Measurements from ENCODE around the gene DDN. TPM values are rescaled to one million over a fixed set of nuclear protein-coding genes. Genes with fewer than 3 reads are reported as not detected.

Gene DDN
- total and polyA plus RNA-seq, 9 of the 15 experiments (the other 6 are each of a cell fraction or from before 2014, with no cell fraction given) = 0.03 to 3.6 (median 1.6) TPM

DNA sequence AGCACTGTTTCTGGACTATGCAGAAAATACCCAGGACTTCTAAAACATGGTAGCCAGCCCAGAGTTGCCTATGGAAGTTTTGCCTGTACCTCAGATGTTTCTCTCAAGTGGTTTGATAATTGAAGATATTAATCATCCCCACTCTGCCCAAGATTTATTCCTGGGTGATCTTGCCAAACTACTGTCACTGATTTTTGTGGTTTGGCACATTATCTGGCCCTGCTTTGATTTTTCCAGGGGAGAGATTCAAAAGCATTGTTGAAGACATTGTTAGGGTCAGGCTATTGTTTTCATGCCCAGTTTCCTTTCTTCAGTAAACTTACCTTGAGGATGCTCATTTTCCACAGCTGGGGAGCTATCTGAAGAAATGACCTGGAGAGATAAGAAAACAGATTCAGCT lies 13.6 kb upstream of the DDN start:
- H3K36me3 ChIP-seq (ENCODE audit: control insufficient read depth, insufficient read depth, low read length) = peaks cover 36% of the 10 kb centered on the region
- no peaks in the 10 kb centered on the region for H3K9me1 ChIP-seq (ENCODE audit: control insufficient read depth, insufficient read depth, low read length)
- no peak overlapping the region for H3K4me3 ChIP-seq
- DNase-seq (ENCODE audit: extremely low read depth in 1 of 4, low spot score in 3 of 4) (no peak), ATAC-seq (no peak), FAIRE-seq (no peak)
- BruUV-seq (replicated peaks) = no TSS peak
- intact Hi-C loops (cut with micrococcal nuclease) = no loop called here
- 0 out of 2 replicates have a peak, but pooled peaks cover 3% of the 10 kb centered on the region for H4K20me1 ChIP-seq (replicated peaks; ENCODE audit: control insufficient read depth, insufficient read depth, low read length)
- no peak overlapping the region for H3K4me2 ChIP-seq (ENCODE audit: insufficient read depth, low read length)
- H3K9ac ChIP-seq (ENCODE audit: insufficient read depth in 1 of 2, low read depth in 2 of 2, low read length in 2 of 2) = no peak overlapping the region
- in situ Hi-C loops (cut with MboI) = no loop called here
- ChIA-PET POLR2A (interaction anchor here (0.7 to 4.1 kb wide), 2 partner anchors 12 to 366 kb away, joined by 3 to 17 read pairs; no protein-coding TSS in a partner anchor), CTCF (ENCODE audit: low intra/inter-chr PET ratio) (no interaction called here)
- no peak overlapping the region for H2AFZ ChIP-seq (ENCODE audit: low read depth, low read length)
- H3K9me3 ChIP-seq (replicated peaks; ENCODE audit: control insufficient read depth, insufficient read depth, low read depth, low read length) = no peaks in the 10 kb centered on the region
- H3K4me1 ChIP-seq (replicated peaks in 1 of 2; ENCODE audit: control insufficient read depth in 2 of 2, insufficient read depth in 2 of 2, low read length in 2 of 2) = peaks cover 17 to 28% of the 10 kb centered on the region in 2 experiments; a peak in 4 of 5 replicates
- H3K27ac ChIP-seq (ENCODE audit: extremely low read depth, low read depth, low read length) = no peak overlapping the region
- H3K27me3 ChIP-seq (ENCODE audit: control insufficient read depth in 2 of 2, insufficient read depth in 2 of 2, low read length in 2 of 2) = no peaks in the 10 kb centered on the region
- H3K79me2 ChIP-seq (ENCODE audit: control insufficient read depth, insufficient read depth, low read length) = peaks cover 23% of the 10 kb centered on the region
- TF ChIP-seq GABPB1 (CRISPR knock-in tag; IDR thresholded peaks at IDR 0.05) = no peak
- TF ChIP-seq ZNF282 (CRISPR knock-in tag; IDR thresholded peaks at IDR 0.05) = no peak
- TF ChIP-seq ATF6 (CRISPR knock-in tag; IDR thresholded peaks at IDR 0.05) = no peak
- TF ChIP-seq, protein P1, sequence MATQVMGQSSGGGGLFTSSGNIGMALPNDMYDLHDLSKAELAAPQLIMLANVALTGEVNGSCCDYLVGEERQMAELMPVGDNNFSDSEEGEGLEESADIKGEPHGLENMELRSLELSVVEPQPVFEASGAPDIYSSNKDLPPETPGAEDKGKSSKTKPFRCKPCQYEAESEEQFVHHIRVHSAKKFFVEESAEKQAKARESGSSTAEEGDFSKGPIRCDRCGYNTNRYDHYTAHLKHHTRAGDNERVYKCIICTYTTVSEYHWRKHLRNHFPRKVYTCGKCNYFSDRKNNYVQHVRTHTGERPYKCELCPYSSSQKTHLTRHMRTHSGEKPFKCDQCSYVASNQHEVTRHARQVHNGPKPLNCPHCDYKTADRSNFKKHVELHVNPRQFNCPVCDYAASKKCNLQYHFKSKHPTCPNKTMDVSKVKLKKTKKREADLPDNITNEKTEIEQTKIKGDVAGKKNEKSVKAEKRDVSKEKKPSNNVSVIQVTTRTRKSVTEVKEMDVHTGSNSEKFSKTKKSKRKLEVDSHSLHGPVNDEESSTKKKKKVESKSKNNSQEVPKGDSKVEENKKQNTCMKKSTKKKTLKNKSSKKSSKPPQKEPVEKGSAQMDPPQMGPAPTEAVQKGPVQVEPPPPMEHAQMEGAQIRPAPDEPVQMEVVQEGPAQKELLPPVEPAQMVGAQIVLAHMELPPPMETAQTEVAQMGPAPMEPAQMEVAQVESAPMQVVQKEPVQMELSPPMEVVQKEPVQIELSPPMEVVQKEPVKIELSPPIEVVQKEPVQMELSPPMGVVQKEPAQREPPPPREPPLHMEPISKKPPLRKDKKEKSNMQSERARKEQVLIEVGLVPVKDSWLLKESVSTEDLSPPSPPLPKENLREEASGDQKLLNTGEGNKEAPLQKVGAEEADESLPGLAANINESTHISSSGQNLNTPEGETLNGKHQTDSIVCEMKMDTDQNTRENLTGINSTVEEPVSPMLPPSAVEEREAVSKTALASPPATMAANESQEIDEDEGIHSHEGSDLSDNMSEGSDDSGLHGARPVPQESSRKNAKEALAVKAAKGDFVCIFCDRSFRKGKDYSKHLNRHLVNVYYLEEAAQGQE (IDR thresholded peaks at IDR 0.05; ENCODE audit: borderline replicate concordance) = no peak
- TF ChIP-seq, protein P1 (CRISPR knock-in tag; IDR thresholded peaks at IDR 0.05; ENCODE audit: low read depth) = no peak
- no peak for TF ChIP-seq BCOR (IDR thresholded peaks at IDR 0.05)
- no peak for TF ChIP-seq ZNF146 (CRISPR knock-in tag; IDR thresholded peaks at IDR 0.05; ENCODE audit: unreplicated experiment)
- TF ChIP-seq SREBF1 (IDR thresholded peaks at IDR 0.05; ENCODE audit: borderline replicate concordance, low read depth, low read length) = no peak
- no peak for TF ChIP-seq TRIM24 (IDR thresholded peaks at IDR 0.05)
- TF ChIP-seq RBM17 (IDR thresholded peaks at IDR 0.05; ENCODE audit: borderline replicate concordance, low read depth, low read length) = no peak
- TF ChIP-seq, protein P2, sequence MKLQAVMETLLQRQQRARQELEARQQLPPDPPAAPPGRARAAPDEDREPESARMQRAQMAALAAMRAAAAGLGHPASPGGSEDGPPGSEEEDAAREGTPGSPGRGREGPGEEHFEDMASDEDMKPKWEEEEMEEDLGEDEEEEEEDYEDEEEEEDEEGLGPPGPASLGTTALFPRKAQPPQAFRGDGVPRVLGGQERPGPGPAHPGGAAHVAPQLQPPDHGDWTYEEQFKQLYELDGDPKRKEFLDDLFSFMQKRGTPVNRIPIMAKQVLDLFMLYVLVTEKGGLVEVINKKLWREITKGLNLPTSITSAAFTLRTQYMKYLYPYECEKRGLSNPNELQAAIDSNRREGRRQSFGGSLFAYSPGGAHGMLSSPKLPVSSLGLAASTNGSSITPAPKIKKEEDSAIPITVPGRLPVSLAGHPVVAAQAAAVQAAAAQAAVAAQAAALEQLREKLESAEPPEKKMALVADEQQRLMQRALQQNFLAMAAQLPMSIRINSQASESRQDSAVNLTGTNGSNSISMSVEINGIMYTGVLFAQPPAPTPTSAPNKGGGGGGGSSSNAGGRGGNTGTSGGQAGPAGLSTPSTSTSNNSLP (IDR thresholded peaks at IDR 0.05; ENCODE audit: borderline replicate concordance, low read depth, low read length) = no peak
- TF ChIP-seq NFIC (IDR thresholded peaks at IDR 0.05) = peak; percentile 16; the same call in 1 of the 2 replicates
- no peak for TF ChIP-seq FOXJ2 (tag; IDR thresholded peaks at IDR 0.05)

Measured in K562 (cell line).